ENCODE data around the gene TUBGCP6.

DNA sequence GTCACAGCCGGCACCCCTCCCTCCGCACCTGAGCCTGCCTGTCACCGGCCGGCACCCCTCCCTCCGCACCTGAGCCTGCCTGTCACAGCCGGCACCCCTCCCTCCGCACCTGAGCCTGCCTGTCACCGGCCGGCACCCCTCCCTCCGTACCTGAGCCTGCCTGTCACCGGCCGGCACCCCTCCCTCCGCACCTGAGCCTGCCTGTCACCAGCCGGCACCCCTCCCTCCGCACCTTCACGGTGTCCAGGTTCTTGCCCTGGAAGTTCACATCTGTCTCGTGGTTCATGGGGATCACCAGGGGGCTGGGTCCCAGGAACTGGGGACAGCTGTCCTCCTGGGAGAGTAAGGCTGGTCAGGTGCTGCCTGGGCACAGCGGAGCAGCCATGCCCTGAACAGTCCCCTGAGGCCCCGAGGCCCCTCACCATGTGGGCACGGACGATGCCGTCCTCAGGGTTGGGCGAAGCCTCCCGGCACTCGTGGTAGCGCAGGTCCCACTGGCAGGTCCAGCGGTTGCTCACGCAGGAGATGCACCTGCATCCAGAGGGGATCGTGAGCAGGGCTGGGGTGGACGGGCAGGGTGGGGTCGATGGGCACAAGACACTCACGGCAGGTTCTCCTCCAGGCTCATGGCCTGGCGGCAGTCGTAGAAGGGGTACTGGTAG is 40.9 kb upstream of the TUBGCP6 start:
- TF ChIP-seq, protein P1, sequence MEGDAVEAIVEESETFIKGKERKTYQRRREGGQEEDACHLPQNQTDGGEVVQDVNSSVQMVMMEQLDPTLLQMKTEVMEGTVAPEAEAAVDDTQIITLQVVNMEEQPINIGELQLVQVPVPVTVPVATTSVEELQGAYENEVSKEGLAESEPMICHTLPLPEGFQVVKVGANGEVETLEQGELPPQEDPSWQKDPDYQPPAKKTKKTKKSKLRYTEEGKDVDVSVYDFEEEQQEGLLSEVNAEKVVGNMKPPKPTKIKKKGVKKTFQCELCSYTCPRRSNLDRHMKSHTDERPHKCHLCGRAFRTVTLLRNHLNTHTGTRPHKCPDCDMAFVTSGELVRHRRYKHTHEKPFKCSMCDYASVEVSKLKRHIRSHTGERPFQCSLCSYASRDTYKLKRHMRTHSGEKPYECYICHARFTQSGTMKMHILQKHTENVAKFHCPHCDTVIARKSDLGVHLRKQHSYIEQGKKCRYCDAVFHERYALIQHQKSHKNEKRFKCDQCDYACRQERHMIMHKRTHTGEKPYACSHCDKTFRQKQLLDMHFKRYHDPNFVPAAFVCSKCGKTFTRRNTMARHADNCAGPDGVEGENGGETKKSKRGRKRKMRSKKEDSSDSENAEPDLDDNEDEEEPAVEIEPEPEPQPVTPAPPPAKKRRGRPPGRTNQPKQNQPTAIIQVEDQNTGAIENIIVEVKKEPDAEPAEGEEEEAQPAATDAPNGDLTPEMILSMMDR (IDR thresholded peaks at IDR 0.05), result no peak
- TF ChIP-seq POLR2A (IDR thresholded peaks at IDR 0.05) (no peak), EP300 (IDR thresholded peaks at IDR 0.05) (no peak)

All from stomach (tissue), 4 donors.